Measurements from ENCODE around the gene L3MBTL4. TPM values are rescaled to one million over a fixed set of nuclear protein-coding genes. Genes with fewer than 3 reads are reported as not detected.

L3MBTL4 gene
- total RNA-seq, 1 donor from 2014 or later = 14.9 TPM

GRCh38 chr18:5964108-5964507, 450.6 kb downstream of the L3MBTL4 start:
- no peak for DNase-seq (ENCODE audit: low spot score)

GRCh38 chr18:5963267-5963666, 451.4 kb downstream of the L3MBTL4 start:
- no peak for DNase-seq (ENCODE audit: low spot score)

- no peak for DNase-seq (ENCODE audit: low spot score)
Measured at GRCh38 chr18:5962362-5962761, 452.3 kb downstream of the L3MBTL4 start.

- DNase-seq (ENCODE audit: low spot score) = no peak
Measured at GRCh38 chr18:5961828-5962150, 452.9 kb downstream of the L3MBTL4 start.

GRCh38 chr18:5961097-5961827, 453.4 kb downstream of the L3MBTL4 start:
- DNase-seq (ENCODE audit: low spot score) = no peak

- DNase-seq (ENCODE audit: low spot score) = no peak
Measured at GRCh38 chr18:5958822-5959221, 455.9 kb downstream of the L3MBTL4 start.

- no peak for DNase-seq (ENCODE audit: low spot score)
Measured at GRCh38 chr18:5955861-5956260, 458.9 kb downstream of the L3MBTL4 start.

- DNase-seq (ENCODE audit: low spot score) = no peak
Measured at GRCh38 chr18:5951515-5952091, 463.1 kb downstream of the L3MBTL4 start.

- peak; percentile 17 for DNase-seq (ENCODE audit: low spot score)
Measured at GRCh38 chr18:5948781-5949180, 465.9 kb downstream of the L3MBTL4 start.

GRCh38 chr18:5948237-5948636, 466.5 kb downstream of the L3MBTL4 start:
- DNase-seq (ENCODE audit: low spot score) = no peak

- DNase-seq (ENCODE audit: low spot score) = no peak
Measured at GRCh38 chr18:5944448-5944847, 470.3 kb downstream of the L3MBTL4 start.

GRCh38 chr18:5943514-5943913, 471.2 kb downstream of the L3MBTL4 start:
- peak; percentile 45 for DNase-seq (ENCODE audit: low spot score)

GRCh38 chr18:5942591-5942990, 472.1 kb downstream of the L3MBTL4 start:
- no peak for DNase-seq (ENCODE audit: low spot score)

GRCh38 chr18:5941890-5942289, 472.8 kb downstream of the L3MBTL4 start:
- no peak for DNase-seq (ENCODE audit: low spot score)

- DNase-seq (ENCODE audit: low spot score) = no peak
Measured at GRCh38 chr18:5939801-5940667, 474.7 kb downstream of the L3MBTL4 start.

GRCh38 chr18:5937795-5938194, 476.9 kb downstream of the L3MBTL4 start:
- no peak for DNase-seq (ENCODE audit: low spot score)

GRCh38 chr18:5937121-5937520, 477.6 kb downstream of the L3MBTL4 start:
- no peak for DNase-seq (ENCODE audit: low spot score)

- DNase-seq (ENCODE audit: low spot score) = no peak
Measured at GRCh38 chr18:5930789-5931188, 483.9 kb downstream of the L3MBTL4 start.

GRCh38 chr18:5918205-5918858, 496.4 kb downstream of the L3MBTL4 start:
- DNase-seq (ENCODE audit: low spot score) = no peak

GRCh38 chr18:5914951-5915350, 499.8 kb downstream of the L3MBTL4 start:
- DNase-seq (ENCODE audit: low spot score) = no peak

GRCh38 chr18:5914016-5914415, 500.7 kb downstream of the L3MBTL4 start:
- DNase-seq (ENCODE audit: low spot score) = peak; percentile 36

- no peak for DNase-seq (ENCODE audit: low spot score)
Measured at GRCh38 chr18:5912566-5912965, 502.1 kb downstream of the L3MBTL4 start.

All from umbilical cord (tissue), 2 donors.